ENCODE data around the gene SEMA5A.

The SEMA5A gene

DNA sequence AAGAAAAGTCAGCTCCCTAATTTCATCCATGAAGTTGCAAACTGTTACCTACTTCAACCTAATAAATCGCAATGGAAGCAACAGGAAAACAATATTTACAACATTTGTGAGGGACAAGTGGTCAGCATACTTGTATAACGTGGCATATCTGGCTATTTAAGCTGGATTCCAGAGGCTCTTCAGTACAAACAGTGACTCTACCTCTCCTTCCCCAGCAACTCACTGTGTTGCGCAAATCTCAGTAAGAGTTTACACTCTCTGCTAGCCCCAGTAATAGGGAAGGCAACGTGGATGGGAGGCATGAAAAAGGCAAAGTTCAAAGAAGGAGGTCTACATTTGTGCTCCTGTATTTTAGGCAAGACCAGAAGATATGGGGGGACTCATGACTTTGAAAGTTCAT is 18.9 kb upstream of the SEMA5A start:
- no peaks in the 10 kb centered on the region for H3K27me3 ChIP-seq (ENCODE audit: low read depth, low read length)

GRCh38 chr5:9562141-9562540 is 16.3 kb upstream of the SEMA5A start:
- Histone ChIP-seq H3K4me1 (ENCODE audit: control insufficient read depth in 1 of 2, insufficient read depth in 2 of 2, low read length in 2 of 2) (no peaks in the 10 kb centered on the region), H3K27ac (ENCODE audit: low read length) (no peak overlapping the region), H3K36me3 (ENCODE audit: control insufficient read depth in 1 of 2, insufficient read depth in 2 of 2, low read length in 2 of 2) (no peaks in the 10 kb centered on the region), H3K27me3 (ENCODE audit: low read depth, low read length) (no peaks in the 10 kb centered on the region), H3K9me3 (ENCODE audit: control insufficient read depth in 1 of 2, low read length in 2 of 2) (no peaks in the 10 kb centered on the region), H3K4me3 (ENCODE audit: low read depth in 1 of 2, low read length in 2 of 2) (no peak overlapping the region)

More for the DNA sequence above, 18.9 kb upstream of the SEMA5A start:
- Histone ChIP-seq H3K4me3 (ENCODE audit: low read depth in 1 of 2, low read length in 2 of 2) (no peak overlapping the region), H3K27ac (ENCODE audit: low read length) (no peak overlapping the region), H3K4me1 (ENCODE audit: control insufficient read depth in 1 of 2, insufficient read depth in 2 of 2, low read length in 2 of 2) (no peaks in the 10 kb centered on the region), H3K36me3 (ENCODE audit: control insufficient read depth in 1 of 2, insufficient read depth in 2 of 2, low read length in 2 of 2) (no peaks in the 10 kb centered on the region), H3K9me3 (ENCODE audit: control insufficient read depth in 1 of 2, low read length in 2 of 2) (no peaks in the 10 kb centered on the region)

DNA sequence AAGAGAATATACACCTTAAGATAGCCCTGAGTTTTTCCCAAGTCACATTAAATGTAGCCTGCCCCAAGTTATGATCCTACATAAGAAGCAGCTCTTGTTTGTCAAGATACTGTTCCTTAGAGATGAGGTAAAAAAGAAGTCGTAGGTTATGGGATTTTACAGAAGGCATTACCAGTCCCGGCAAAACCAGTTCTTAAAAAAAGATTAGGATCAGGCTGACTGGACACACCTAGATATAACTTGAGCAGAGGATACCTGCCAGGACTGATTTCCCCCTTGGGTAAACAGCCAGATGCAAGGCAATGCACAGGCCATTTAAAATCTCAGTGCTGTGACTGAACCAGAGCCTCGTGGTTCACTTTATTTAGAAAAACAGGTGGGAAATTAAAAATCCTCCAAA is 14.1 kb upstream of the SEMA5A start:
- Histone ChIP-seq H3K27me3 (ENCODE audit: low read depth, low read length) (no peaks in the 10 kb centered on the region), H3K4me3 (ENCODE audit: low read depth in 1 of 2, low read length in 2 of 2) (no peak overlapping the region), H3K9me3 (ENCODE audit: control insufficient read depth in 1 of 2, low read length in 2 of 2) (no peaks in the 10 kb centered on the region), H3K27ac (ENCODE audit: low read length) (no peak overlapping the region), H3K4me1 (ENCODE audit: control insufficient read depth in 1 of 2, insufficient read depth in 2 of 2, low read length in 2 of 2) (no peaks in the 10 kb centered on the region), H3K36me3 (ENCODE audit: control insufficient read depth in 1 of 2, insufficient read depth in 2 of 2, low read length in 2 of 2) (no peaks in the 10 kb centered on the region)

- no peaks in the 10 kb centered on the region for H3K4me1 ChIP-seq (ENCODE audit: control insufficient read depth in 1 of 2, insufficient read depth in 2 of 2, low read length in 2 of 2)
- H3K27ac ChIP-seq (ENCODE audit: low read length) = no peak overlapping the region
- H3K4me3 ChIP-seq (ENCODE audit: low read depth in 1 of 2, low read length in 2 of 2) = no peak overlapping the region
- H3K36me3 ChIP-seq (ENCODE audit: control insufficient read depth in 1 of 2, insufficient read depth in 2 of 2, low read length in 2 of 2) = no peaks in the 10 kb centered on the region
- no peaks in the 10 kb centered on the region for H3K9me3 ChIP-seq (ENCODE audit: control insufficient read depth in 1 of 2, low read length in 2 of 2)
- H3K27me3 ChIP-seq (ENCODE audit: low read depth, low read length) = no peaks in the 10 kb centered on the region
These were observed 12.6 kb upstream of the SEMA5A start for GRCh38 chr5:9558319-9558965.

DNA sequence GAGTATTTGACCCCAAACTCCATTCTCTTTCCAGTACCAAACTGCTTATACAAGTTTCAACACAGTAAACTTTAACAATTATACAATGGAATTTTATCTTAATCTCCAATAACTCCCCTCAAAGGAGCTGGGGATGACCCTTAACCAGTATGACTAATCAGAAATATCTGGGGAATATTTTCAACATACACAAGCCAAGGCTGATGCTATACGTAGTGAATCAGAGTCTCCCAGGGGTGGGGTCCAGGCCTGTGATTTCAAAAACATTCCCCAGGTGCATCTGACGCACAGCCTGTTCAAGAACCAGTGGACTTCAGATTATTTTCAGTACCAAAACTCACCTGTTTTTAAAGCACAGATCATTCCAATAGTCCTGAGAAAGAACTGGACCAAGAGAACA is 11.8 kb upstream of the SEMA5A start:
- Histone ChIP-seq H3K27ac (ENCODE audit: low read length) (no peak overlapping the region), H3K27me3 (ENCODE audit: low read depth, low read length) (no peaks in the 10 kb centered on the region), H3K4me1 (ENCODE audit: control insufficient read depth in 1 of 2, insufficient read depth in 2 of 2, low read length in 2 of 2) (no peaks in the 10 kb centered on the region), H3K4me3 (ENCODE audit: low read depth in 1 of 2, low read length in 2 of 2) (no peak overlapping the region), H3K9me3 (ENCODE audit: control insufficient read depth in 1 of 2, low read length in 2 of 2) (no peaks in the 10 kb centered on the region), H3K36me3 (ENCODE audit: control insufficient read depth in 1 of 2, insufficient read depth in 2 of 2, low read length in 2 of 2) (no peaks in the 10 kb centered on the region)

DNA sequence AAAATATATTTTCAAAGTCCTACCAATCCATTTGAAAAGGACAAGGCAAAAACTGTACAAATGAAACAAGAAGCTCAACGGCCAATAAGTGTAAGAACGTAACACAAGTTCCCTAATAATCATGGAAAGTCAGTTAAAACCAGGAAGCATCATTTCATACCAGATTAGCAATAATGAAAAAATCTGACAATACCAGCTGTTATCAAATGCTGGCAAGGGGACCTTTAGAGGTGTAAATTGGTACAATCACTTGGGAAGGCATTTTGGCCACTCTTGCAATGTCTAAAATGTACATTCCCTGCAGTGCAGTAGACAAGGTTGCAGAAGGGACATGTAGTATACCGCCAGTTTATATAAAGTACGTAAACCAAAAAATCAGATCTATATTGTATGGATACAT is 10.1 kb upstream of the SEMA5A start:
- H3K4me3 ChIP-seq (ENCODE audit: low read depth in 1 of 2, low read length in 2 of 2) = no peak overlapping the region
- no peaks in the 10 kb centered on the region for H3K9me3 ChIP-seq (ENCODE audit: control insufficient read depth in 1 of 2, low read length in 2 of 2)
- H3K36me3 ChIP-seq (ENCODE audit: control insufficient read depth in 1 of 2, insufficient read depth in 2 of 2, low read length in 2 of 2) = peaks cover 4 to 9% of the 10 kb centered on the region in 2 donors
- no peaks in the 10 kb centered on the region for H3K4me1 ChIP-seq (ENCODE audit: control insufficient read depth in 1 of 2, insufficient read depth in 2 of 2, low read length in 2 of 2)
- H3K27me3 ChIP-seq (ENCODE audit: low read depth, low read length) = no peaks in the 10 kb centered on the region
- no peak overlapping the region for H3K27ac ChIP-seq (ENCODE audit: low read length)

DNA sequence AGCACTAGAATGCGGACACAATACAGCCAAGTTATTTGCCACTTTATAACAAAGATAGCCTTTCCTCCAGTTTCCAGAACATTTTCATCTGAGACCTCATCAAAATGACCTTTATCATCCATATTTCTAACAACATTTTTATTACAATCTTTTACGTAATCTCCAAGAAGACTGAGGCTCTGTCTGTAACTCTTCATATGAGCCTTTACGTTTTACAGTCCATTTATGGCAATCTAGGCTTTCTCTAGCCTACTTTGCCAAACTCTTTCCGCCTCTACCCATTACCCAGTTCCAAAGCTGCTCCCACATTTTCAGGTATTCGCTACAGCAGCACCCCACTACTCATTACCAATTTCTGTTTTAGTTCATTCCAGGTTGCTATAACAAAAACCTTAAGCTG is 8.2 kb upstream of the SEMA5A start:
- Histone ChIP-seq H3K9me3 (ENCODE audit: control insufficient read depth in 1 of 2, low read length in 2 of 2) (no peaks in the 10 kb centered on the region), H3K36me3 (ENCODE audit: control insufficient read depth in 1 of 2, insufficient read depth in 2 of 2, low read length in 2 of 2) (peaks cover 15 to 23% of the 10 kb centered on the region in 2 donors), H3K27ac (ENCODE audit: low read length) (peak overlapping the region; percentile 37), H3K4me3 (ENCODE audit: low read depth in 1 of 2, low read length in 2 of 2) (no peak overlapping the region), H3K27me3 (ENCODE audit: low read depth, low read length) (no peaks in the 10 kb centered on the region), H3K4me1 (ENCODE audit: control insufficient read depth in 1 of 2, insufficient read depth in 2 of 2, low read length in 2 of 2) (no peaks in the 10 kb centered on the region)

GRCh38 chr5:9553561-9553960 is 7.7 kb upstream of the SEMA5A start:
- Histone ChIP-seq H3K36me3 (ENCODE audit: control insufficient read depth in 1 of 2, insufficient read depth in 2 of 2, low read length in 2 of 2) (peaks cover 20 to 23% of the 10 kb centered on the region in 2 donors), H3K4me3 (ENCODE audit: low read depth in 1 of 2, low read length in 2 of 2) (no peak overlapping the region), H3K4me1 (ENCODE audit: control insufficient read depth in 1 of 2, insufficient read depth in 2 of 2, low read length in 2 of 2) (no peaks in the 10 kb centered on the region), H3K27me3 (ENCODE audit: low read depth, low read length) (no peaks in the 10 kb centered on the region), H3K27ac (ENCODE audit: low read length) (no peak overlapping the region), H3K9me3 (ENCODE audit: control insufficient read depth in 1 of 2, low read length in 2 of 2) (no peaks in the 10 kb centered on the region)

DNA sequence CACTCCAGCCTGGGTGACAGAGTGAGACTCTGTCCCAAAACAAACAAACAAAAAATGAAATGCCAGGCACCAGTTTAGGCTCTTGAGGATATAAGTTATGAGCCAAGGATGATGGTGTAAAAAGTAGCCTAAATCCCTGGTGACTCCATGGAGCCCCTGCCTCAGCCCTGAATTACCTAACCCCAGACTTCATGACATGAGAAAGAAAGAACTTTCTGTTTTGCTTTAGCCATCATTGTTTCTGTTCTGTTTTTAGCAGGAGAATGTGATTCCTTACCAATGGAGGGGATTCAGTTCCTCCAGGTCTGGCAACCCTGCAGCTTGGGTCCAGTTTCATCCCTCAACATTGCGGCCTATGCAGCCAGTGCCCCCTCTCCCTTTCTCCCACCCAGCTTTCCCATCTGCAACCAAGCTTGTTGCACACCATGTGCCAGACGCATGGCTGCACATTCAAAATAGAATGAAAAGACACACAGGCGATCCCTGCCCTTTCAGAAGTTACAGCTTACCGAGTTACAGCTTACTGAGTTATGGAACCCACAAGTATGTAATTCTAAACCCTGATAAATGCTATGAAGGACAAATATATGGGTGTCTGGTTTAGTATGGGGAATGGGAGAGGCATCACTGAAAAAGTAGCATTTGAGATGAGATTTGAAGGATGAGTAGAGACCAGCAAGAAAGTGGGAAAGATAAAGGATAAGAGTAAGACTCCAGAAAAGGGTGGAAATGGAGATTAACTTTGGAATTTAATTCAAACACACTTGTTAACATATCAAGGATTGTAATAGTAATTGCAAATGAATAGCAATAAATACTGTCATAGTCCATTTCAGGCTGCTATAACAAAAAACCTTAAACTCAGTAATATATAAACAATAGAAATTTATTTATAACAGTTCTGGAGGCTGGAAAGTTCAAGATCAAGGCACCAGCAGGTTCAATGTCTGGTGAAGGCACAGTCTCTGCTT is 6.0 kb upstream of the SEMA5A start:
- H3K27me3 ChIP-seq (ENCODE audit: low read depth, low read length) = no peaks in the 10 kb centered on the region
- peaks cover 0 to 8% of the 10 kb centered on the region in 2 donors for H3K4me1 ChIP-seq (ENCODE audit: control insufficient read depth in 1 of 2, insufficient read depth in 2 of 2, low read length in 2 of 2)

DNA sequence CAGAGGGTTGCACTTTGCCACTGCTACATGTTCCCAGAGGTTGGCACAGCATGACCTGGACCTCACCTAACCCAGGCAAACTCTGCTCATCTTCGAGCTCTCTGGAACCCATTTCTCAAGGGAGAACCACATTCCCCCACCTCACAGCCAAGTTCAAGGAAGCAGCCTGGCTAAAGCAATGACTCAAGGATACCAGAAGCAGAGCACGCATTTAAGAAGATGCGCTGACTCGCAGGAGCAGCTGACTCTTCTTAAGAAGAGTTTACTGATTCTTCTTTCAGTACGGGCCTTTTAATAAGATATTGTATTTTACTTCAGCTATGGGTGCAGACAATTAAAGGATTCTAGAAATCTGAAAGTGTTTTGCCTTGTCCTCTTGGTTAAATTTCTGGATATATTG is 4.1 kb upstream of the SEMA5A start:
- Histone ChIP-seq H3K4me3 (ENCODE audit: low read depth in 1 of 2, low read length in 2 of 2) (no peak overlapping the region), H3K36me3 (ENCODE audit: control insufficient read depth in 1 of 2, insufficient read depth in 2 of 2, low read length in 2 of 2) (peaks cover 20 to 23% of the 10 kb centered on the region in 2 donors), H3K9me3 (ENCODE audit: control insufficient read depth in 1 of 2, low read length in 2 of 2) (no peaks in the 10 kb centered on the region), H3K27me3 (ENCODE audit: low read depth, low read length) (no peaks in the 10 kb centered on the region), H3K27ac (ENCODE audit: low read length) (no peak overlapping the region), H3K4me1 (ENCODE audit: control insufficient read depth in 1 of 2, insufficient read depth in 2 of 2, low read length in 2 of 2) (peaks cover 0 to 17% of the 10 kb centered on the region in 2 donors)

More for the DNA sequence above, 6.0 kb upstream of the SEMA5A start:
- no peak overlapping the region for H3K27ac ChIP-seq (ENCODE audit: low read length)
- no peaks in the 10 kb centered on the region for H3K9me3 ChIP-seq (ENCODE audit: control insufficient read depth in 1 of 2, low read length in 2 of 2)
- H3K36me3 ChIP-seq (ENCODE audit: control insufficient read depth in 1 of 2, insufficient read depth in 2 of 2, low read length in 2 of 2) = peaks cover 20 to 23% of the 10 kb centered on the region in 2 donors
- no peak overlapping the region for H3K4me3 ChIP-seq (ENCODE audit: low read depth in 1 of 2, low read length in 2 of 2)

- peak overlapping the region; percentile 82 for H3K27ac ChIP-seq (ENCODE audit: low read length)
- peaks cover 20 to 23% of the 10 kb centered on the region in 2 donors for H3K36me3 ChIP-seq (ENCODE audit: control insufficient read depth in 1 of 2, insufficient read depth in 2 of 2, low read length in 2 of 2)
- H3K4me1 ChIP-seq (ENCODE audit: control insufficient read depth in 1 of 2, insufficient read depth in 2 of 2, low read length in 2 of 2) = peaks cover 0 to 21% of the 10 kb centered on the region in 2 donors
- no peaks in the 10 kb centered on the region for H3K9me3 ChIP-seq (ENCODE audit: control insufficient read depth in 1 of 2, low read length in 2 of 2)
- peak overlapping the region; percentile 75 to 79 for H3K4me3 ChIP-seq (ENCODE audit: low read depth in 1 of 2, low read length in 2 of 2)
- H3K27me3 ChIP-seq (ENCODE audit: low read depth, low read length) = no peaks in the 10 kb centered on the region
These were observed 1.5 kb upstream of the SEMA5A start for GRCh38 chr5:9547122-9547947.
